ENCODE measurements around the gene BCL2. TPM values are rescaled to one million over a fixed set of nuclear protein-coding genes. Genes with fewer than 3 reads are reported as not detected.

BCL2 gene
- total RNA-seq, 1 experiment from 2014 or later = 2.9 TPM

- Mint-ChIP-seq H3K4me1 (ENCODE audit: low read depth, unreplicated experiment) (peaks cover 9% of the 10 kb centered on the region), H3K27ac (ENCODE audit: unreplicated experiment) (peak overlapping the region; percentile 92), H3K9me3 (ENCODE audit: low read depth, unreplicated experiment) (peaks cover 5% of the 10 kb centered on the region), H3K36me3 (ENCODE audit: insufficient read depth, unreplicated experiment) (peaks cover 8% of the 10 kb centered on the region), H3K4me3 (ENCODE audit: low read depth, unreplicated experiment) (peak overlapping the region; percentile 78), H3K27me3 (ENCODE audit: unreplicated experiment) (no peaks in the 10 kb centered on the region)
- DNase-seq = peak; percentile 82
- CTCF ChIA-PET = interaction anchor here (0.7 to 1.3 kb wide), 2 partner anchors 25 to 76 kb away, joined by 3 to 4 read pairs; no protein-coding TSS in a partner anchor
- intact Hi-C loops (cut with micrococcal nuclease; ENCODE audit: unreplicated experiment) = loop anchor here (10.0 kb wide), 1 partner anchor 440 kb away; no protein-coding TSS in a partner anchor
- no TSS peak for BruUV-seq (replicated peaks)
- no peak for TF ChIP-seq CTCF (IDR thresholded peaks at IDR 0.05; ENCODE audit: unreplicated experiment)
Observed at GRCh38 chr18:63074981-63075404, 244.6 kb downstream of the BCL2 start.

- Mint-ChIP-seq H3K4me1 (ENCODE audit: low read depth, unreplicated experiment) (peaks cover 9% of the 10 kb centered on the region), H3K9me3 (ENCODE audit: low read depth, unreplicated experiment) (peaks cover 2% of the 10 kb centered on the region), H3K36me3 (ENCODE audit: insufficient read depth, unreplicated experiment) (peaks cover 8% of the 10 kb centered on the region), H3K4me3 (ENCODE audit: low read depth, unreplicated experiment) (no peak overlapping the region), H3K27ac (ENCODE audit: unreplicated experiment) (no peak overlapping the region), H3K27me3 (ENCODE audit: unreplicated experiment) (no peaks in the 10 kb centered on the region)
- intact Hi-C loops (cut with micrococcal nuclease; ENCODE audit: unreplicated experiment) = loop anchor here (1.0 to 10.0 kb wide), 2 partner anchors 56 to 439 kb away; no protein-coding TSS in a partner anchor
- peak; percentile 46 for DNase-seq
- CTCF ChIA-PET = interaction anchor here (0.8 kb wide), 1 partner anchor 56 kb away, joined by 3 read pairs; no protein-coding TSS in a partner anchor
- BruUV-seq (replicated peaks) = no TSS peak
- no peak for TF ChIP-seq CTCF (IDR thresholded peaks at IDR 0.05; ENCODE audit: unreplicated experiment)
Observed at GRCh38 chr18:63073481-63073880, 246.1 kb downstream of the BCL2 start.

Other genes starting within 250 kb of the BCL2 start
- 53.3 and 59.3 TPM in 2 replicates for gene KDSR, start 47.4 kb upstream of the BCL2 start, total RNA-seq (2022)
- gene VPS4B, start 102.7 kb upstream of the BCL2 start, total RNA-seq (2022) = 83.3 and 83.9 TPM in 2 replicates
- gene SERPINB5, start 157.2 kb upstream of the BCL2 start, total RNA-seq (2022) = 34.0 and 34.1 TPM in 2 replicates
- not detected in 2 replicates for gene SERPINB12, start 222.6 kb upstream of the BCL2 start, total RNA-seq (2022)

Measured in Calu3 (cell line).